ENCODE data around the gene FEM1C. TPM values are rescaled to one million over a fixed set of nuclear protein-coding genes. Genes with fewer than 3 reads are reported as not detected.
A peak's percentile ranks its signal among the peaks of the same experiment; 100 is the strongest.

Gene FEM1C, protein sequence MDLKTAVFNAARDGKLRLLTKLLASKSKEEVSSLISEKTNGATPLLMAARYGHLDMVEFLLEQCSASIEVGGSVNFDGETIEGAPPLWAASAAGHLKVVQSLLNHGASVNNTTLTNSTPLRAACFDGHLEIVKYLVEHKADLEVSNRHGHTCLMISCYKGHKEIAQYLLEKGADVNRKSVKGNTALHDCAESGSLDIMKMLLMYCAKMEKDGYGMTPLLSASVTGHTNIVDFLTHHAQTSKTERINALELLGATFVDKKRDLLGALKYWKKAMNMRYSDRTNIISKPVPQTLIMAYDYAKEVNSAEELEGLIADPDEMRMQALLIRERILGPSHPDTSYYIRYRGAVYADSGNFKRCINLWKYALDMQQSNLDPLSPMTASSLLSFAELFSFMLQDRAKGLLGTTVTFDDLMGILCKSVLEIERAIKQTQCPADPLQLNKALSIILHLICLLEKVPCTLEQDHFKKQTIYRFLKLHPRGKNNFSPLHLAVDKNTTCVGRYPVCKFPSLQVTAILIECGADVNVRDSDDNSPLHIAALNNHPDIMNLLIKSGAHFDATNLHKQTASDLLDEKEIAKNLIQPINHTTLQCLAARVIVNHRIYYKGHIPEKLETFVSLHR
- total RNA-seq (2014; rRNA removed; shearing (Covaris generic)) = 8.6 and 10.2 TPM in 2 replicates

DNA sequence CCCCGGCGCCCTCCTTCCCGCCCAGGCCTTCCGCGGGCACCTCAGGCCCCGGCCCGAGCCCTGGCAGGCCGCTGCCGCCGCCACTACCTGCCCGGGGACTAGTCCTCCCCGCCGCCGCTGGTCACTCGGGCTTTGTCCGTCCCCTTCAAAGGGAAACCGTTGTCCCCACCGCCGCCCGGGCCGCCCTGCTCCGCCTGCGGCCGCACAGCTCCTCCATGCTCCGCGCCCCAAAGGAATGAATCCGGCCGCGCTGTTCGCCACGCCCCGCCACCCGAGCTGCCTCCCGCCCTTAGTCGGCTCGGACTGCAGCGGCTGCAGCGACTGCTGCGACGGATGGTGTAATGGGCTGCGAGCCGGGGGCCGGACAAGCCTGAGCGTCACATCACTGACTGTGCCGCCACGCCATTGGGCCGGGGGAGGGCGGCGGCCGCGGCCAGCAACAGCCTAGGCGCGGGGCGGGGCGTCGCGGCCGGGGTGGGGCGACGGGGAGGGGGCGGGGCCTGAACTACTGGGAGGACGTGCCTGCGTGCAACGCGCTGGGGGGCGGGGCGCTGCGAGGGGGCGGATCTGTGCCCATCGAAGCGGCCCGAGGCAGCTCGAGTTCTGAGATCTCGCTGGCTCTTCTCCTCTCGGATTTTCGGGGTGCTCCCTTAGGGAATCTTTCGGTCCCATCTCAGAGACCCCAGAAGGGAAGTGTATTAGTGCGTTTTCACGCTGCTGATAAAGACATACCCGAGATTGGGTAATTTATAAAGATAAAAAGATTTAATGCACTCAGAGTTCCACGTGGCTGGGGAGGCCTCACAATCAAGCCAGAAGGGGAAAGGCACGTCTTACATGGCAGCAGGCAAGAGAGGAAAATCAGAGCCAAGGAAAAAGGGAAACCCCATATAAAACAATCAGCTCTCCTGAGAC is at the start of gene FEM1C:
Gene FEM1C (minus strand): TSS at position 340 of the 915 bp plus-strand sequence. CDS start 1,282 bp downstream, outside the sequence.
- peak; percentile 98 for DNase-seq (ENCODE audit: low spot score)

DNA sequence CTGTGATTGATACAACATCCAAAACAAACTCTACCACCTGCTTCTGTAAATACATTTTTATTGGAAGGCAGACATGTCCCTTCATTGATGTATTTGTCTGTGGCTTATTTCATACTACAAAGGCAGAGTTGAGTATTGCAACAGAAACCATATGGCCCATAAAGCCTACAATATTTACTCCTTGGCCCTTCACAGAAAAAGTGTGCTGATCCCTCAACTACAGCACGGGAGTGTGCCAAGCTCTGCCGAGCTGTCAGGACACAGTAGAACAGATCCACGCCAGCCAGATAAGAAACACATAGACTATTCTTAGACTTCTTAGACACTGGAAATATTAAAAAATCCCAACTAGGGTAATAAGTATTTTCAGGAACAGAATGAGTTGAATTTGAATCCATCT is 44.5 kb upstream of the FEM1C start:
- no peak for DNase-seq (ENCODE audit: low spot score)

DNA sequence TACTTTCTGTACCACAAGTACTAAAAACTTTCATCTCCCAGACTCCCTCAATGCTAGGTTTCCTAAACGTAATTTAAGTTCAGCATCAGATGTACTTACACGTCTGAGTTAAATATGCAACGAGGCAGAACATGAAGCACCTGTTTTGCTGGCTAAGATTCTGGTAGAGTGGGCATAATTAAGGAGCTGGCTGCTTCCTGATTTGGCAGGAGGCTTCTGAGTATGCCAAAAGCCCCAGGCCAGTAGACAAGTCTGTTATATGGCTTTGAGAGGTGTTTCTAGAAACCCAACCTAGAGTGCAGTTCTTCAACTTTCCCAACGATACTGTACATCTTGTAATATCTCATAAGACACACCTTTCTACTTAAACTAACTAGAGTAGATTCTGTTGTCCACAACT is 44.1 kb upstream of the FEM1C start:
- DNase-seq (ENCODE audit: low spot score) = no peak

DNA sequence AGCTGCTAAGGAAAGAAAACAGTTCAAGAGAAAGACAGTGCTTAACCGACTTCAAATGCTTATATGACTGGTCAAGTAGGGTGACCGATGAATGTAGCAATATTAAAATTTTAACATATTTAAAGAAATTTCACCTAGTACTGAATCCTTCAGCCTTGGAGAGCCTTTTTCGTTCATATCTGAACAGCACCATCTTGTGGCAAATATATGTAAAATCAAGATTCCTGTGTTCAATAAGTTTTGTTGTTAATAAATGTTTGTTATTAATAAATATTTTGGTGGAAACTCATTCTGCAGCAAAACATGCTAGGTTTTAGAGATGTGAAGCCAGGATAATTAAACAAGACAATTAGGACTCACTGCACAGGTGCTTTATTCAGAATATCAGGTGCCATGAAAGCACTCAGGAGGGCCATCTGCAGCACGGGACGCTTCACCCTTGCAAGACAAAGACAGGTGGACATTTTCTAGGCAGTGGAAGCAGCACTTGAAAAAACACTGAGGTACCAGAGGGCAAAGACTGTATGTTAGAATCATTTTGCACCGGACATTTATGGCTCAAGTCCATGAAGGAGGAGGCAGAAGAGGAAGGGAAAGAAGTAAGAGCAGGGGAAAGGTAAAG is 42.1 kb upstream of the FEM1C start:
- peak; percentile 41 for DNase-seq (ENCODE audit: low spot score)

DNA sequence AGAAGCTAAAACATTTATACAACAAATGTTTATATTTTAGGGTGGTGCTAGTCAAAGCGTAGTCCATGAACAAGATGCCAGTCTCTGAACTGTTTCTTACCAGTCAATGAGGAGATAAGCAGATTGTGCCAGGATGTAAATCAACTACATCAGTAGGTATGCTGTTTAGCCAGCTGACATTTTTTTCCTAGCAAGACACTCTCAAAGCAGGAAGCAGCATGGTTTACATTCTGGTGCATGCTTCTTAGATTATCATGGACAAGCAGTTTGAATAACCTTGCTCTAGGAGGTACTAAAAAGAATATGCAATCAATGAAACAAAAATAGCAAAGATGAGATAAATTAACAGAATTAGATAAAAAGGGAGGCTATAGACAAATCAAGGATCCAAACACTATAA is 40.7 kb upstream of the FEM1C start:
- DNase-seq (ENCODE audit: low spot score) = no peak

DNA sequence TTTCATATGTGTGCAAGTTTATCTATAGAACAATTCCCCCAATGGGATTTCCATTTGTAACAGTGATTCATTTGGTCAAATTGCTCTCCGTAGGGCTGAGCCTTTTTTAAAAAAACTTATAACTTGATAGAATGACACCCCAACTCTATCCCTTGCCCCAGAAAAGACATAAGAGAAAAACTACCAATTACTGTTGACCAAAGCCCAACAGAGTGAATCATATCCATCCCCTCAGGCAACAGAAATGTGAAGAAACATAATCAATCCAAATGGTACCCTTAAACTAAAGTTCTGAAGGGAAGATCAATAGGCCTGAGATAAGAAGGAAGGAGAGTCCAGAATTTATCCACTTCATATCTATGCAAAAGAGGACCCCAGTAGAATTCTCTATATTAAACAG is 39.9 kb upstream of the FEM1C start:
- no peak for DNase-seq (ENCODE audit: low spot score)

DNA sequence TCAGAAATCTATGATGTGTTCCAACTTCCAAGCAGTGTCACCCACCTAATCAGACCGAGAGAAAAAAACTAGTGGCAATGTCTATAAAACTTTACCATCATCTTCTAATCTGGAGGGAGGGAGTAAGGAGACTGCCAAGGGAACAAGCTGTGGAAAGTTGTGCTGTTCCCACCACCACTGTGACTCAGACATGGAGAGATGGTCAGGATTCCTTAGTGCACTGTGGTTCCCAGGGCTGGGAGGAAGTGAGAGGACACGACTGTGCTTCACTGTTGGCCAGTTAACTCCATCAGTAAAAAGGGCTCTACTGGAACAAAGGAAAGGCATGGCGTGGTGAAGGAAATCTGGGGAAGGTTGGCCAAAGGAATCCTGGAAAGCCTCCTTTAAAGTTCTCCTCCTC is 38.9 kb upstream of the FEM1C start:
- peak; percentile 59 for DNase-seq (ENCODE audit: low spot score)

DNA sequence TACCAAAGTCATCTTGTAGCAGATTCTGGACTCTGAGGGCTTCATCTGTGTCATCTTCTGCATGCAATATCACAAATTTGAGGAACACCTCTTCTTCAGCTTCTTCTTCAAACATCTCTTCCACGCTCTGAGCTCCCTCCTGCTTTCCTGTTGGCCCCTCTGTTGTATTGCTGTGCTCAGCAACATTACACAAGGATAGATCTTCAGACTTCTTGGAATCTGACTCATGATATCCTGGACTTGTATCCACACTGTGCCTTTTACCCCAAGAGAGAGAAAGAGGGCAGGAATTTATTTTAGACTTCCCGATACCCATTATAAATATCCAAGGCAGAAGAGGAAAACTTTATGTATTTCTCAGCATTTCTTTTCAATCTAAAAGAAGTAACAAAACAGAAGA is 36.4 kb upstream of the FEM1C start:
- DNase-seq (ENCODE audit: low spot score) = no peak

DNA sequence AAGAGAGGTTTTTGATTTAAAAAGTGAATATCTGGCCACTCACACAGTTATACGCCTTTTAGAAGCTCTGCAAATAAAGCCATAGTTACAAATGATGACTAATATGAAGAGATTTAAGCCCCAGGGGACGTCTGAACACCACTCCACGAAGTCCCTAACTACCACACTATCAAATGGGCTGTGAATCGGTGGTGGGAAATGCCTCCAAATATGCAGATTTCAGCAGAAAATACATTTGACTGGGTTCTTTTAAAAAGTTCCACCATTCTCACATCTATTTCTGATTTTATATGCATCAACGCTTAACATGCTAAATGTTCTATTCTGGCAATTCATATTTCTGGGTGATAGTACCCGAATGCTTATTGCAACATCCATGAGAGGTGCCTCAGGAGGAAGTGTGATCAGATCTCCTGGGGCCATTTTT is 35.2 kb upstream of the FEM1C start:
- DNase-seq (ENCODE audit: low spot score) = no peak

DNA sequence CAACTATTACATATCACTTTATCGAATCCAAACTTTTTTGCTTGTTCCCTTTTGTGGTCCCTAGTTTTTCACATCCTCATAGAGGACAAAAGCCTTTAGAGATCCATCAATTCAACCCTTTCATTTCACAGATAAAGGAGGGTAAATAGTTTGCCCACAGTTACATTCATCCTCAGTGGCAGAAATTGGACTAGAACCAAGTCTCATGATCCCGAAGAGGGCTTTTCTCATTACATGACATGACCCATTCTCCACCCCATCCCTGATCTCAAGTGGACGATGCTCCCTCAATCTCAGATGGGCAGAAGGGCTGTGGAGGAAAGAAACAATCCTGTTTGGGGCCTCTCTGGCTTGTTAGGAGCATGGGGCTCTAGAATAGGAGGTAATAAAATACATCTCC is 34.6 kb upstream of the FEM1C start:
- no peak for DNase-seq (ENCODE audit: low spot score)

DNA sequence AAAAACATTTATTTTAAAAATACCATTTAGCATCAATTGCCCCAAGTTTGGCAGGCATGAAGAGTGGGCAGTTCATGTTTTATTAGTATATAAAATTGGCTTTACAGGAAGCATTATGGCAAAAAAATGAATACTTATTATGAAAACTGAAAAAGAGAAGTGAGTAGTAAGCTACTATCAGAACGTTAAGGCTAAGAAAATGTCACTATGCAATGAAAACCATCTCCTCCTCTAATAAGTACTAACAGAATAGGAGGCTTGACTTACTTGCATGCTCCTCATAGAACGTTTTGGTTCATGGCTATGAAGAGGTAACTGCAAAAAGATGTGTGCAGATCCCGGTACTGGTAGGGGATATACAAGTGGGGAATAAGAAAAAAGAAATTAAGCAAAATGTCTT is 34.1 kb upstream of the FEM1C start:
- DNase-seq (ENCODE audit: low spot score) = no peak

DNA sequence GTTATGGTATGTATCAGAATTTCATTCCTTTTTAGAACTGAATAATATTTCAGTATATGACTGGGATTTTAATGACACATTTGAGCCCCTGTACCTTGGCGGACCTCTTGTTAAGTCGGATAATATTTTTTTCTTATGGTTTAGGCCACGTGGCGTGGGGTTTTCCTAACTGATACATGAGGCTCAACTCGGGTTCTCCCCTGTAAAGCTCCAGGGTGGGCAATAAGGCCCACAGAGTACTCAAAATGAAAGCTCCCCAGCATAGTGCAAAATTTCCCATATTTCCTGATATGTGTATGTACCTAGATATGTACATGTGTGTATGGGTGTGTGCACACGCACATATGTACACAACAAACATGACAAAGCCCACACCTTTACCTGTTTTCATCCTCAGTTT is 33.2 kb upstream of the FEM1C start:
- DNase-seq (ENCODE audit: low spot score) = no peak

DNA sequence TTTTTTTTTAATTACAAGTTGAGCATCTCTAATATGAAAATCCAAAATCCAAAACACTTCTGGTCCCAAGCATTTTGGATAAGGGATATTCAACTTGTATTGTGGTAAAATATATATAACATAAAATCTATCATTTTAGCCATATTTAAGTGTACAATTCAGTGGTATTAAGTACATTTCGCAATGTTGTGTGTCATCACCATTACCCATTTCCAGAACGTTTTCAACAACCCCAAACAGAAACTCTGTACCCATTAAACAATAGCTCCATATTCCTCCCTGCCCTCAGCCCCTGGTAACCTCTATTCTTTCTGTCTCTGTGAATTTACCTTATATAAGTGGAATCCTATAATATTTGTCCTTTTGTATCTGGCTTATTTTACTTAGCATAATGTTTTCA is 32.8 kb upstream of the FEM1C start:
- DNase-seq (ENCODE audit: low spot score) = no peak

DNA sequence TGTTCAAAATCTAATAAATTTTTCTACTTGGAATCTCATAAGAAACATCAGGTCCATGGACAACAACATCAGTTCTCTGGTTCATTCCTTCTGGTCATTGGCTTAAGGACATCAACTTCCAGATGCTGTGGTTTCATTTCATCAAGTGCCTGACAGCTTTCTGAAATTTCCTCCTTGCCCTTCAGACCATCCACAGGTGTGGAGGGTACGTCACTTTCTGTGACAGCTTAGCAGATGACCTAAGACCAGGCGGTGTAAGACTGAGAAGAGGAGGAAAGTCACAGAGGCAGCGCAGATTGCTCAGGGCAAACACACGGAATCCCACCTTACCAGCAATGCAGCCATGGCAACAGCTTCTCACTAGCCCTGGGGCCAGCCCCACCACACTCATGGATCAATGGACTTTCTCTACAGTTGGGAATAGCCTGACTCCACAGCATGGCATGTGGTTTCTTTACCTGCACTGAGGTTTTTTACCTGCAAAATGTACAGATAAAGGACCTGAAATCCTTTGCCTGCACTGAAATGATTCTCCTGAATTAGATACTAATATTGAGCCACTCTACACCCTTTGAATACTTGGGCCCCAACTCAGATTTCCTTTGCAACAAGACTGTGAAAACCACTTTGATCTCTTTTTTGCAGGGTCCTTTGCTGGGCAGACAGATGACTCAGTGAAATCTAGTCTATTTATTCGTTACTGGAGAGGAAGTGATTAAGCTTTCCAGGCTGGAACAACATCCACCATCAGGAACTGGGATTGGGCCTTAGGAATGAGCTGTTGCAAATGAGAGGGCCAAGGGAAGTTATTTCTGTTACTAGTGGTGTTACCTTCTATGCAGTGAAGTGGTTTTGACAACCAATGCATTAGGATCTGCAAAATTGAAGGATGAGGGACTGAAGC is 30.8 kb upstream of the FEM1C start:
- DNase-seq (ENCODE audit: low spot score) = peak; percentile 47

DNA sequence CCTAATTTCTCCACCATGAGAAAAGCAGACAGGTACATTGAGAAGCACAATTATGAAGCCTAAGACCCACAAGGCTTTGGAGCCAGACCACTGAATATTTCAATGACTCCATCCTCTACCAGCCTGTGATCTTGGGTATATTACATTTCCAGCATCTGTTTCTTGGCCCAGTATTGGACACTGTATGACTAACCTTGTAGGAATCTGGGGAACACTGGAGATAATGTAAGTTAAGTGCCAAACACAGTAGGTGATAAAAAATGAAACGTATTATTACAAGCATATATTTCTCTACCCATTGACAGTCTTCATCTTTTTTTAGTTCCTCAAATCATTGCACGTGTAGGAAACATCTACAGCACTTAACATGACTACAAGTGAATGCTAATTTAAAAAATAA is 28.6 kb upstream of the FEM1C start:
- no peak for DNase-seq (ENCODE audit: low spot score)

DNA sequence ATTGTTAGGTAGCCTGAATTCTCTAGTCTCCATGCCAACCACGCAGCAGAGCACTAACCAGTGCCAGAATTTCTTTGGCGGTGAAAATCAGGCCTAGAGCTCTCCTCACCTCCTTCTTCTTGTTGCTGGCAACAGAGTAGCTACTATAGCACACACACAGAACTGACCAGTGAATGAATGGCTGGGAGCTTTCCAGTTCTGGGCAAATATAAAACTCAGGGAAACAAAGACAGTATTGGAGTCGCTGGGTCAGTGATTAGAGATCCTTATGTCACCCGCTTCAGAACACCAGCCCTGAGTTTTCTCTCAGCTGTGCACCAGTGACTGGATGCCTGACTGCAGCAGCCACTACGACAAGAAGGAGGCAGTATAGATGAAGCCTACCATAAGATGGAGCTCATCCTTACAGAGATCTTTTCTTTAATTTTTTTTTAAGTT is 26.9 kb upstream of the FEM1C start:
- no peak for DNase-seq (ENCODE audit: low spot score)

DNA sequence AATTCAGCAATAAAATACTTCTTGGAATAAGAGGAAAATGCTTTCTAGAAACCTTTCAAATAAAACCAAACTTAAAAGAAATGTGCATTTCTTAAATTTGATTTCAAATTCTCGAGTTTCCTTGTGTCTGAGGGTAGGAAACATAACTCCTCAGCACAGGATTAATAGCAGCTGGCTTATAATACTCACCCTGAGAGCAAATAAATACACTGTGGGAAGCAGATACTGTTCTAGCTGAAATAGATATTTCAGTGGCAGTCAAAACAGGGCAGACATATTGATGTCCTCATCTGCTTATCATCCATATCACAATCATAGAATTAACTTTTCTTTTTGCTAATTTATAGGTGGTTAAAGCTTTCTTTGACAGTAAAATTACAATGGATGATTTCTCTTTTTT is 24.1 kb upstream of the FEM1C start:
- no peak for DNase-seq (ENCODE audit: low spot score)

DNA sequence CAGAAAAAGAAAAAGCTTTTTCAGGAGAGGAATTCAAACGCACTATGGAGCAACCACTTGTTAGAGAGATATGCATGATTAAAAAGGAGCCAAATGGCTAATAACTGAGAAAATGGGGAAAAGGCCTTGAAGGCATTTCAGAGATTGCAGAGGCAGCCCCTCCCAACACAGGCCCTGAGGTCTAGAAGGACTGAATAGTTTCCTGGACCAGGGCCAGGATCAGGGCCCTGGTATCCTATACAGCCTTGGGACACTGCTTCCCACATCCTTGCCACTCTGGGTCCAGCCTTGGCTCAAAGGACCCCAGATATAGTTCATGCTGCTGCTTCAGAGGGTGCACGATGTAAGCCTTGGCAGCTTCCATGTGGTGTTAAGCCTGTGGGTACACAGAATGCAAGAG is 20.7 kb upstream of the FEM1C start:
- DNase-seq (ENCODE audit: low spot score) = no peak

DNA sequence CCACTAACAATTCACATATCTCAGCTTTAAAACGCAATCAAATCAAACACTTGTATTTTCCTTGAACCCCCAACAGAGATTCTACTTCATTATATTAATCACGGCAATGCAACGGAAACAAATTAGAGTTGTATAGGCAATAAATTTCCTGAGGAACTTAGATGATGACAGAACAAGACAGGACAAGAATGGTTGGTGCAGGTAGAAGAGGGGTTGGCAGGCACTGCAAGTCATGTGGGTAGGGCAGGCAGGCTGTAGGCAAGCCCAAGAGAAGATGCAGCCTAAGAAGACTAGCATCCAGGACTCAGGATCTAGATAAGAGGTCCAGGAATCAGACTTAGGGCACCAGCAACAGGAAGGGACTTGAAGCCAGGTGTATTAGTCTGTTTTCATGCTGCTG is 16.6 kb upstream of the FEM1C start:
- no peak for DNase-seq (ENCODE audit: low spot score)

DNA sequence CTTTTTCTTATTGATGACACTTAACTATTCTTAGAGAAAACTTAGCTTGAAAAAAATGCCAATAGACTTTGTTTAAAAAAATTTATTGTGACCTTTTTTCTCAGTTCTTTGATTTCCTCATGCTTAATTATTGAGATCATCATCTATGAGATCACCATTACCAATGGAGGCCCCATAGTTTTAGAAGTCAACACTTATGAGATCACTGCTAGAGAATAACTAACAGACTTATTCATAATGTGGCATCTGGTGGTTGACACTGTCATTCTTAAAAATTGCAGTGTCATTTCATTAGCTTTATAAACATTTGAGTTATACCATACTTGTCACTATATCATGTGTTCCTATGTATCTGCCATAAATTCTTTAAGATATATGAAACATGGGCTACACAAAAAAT is 14.9 kb upstream of the FEM1C start:
- DNase-seq (ENCODE audit: low spot score) = no peak

Measured in H4 (cell line).